Stomach (tissue), 9 donors: ENCODE data around the gene RASAL2. TPM values are rescaled to one million over a fixed set of nuclear protein-coding genes. Genes with fewer than 3 reads are reported as not detected.

Experiments used
- DNase-seq, 2 donors: peaks; one replicate each; pipeline versions ENCODE4 v3.0.0 to v3.0.0-alpha.2; 2013 to 2019
- H3K27ac ChIP-seq, 5 donors: fragments of 200-600 bp in 4 of 5; sonication (generic) in 4 of 5; one replicate each; pipeline ENCODE4 v1.5.1; 2013 to 2019; ENCODE audit warnings: mild to moderate bottlenecking in 1 of 5, moderate library complexity in 1 of 5
- H3K27me3 ChIP-seq, 3 donors: fragments of 200-600 bp; sonication (generic); one replicate each; pipeline ENCODE4 v1.5.1; 2017 to 2019; ENCODE audit warnings: mixed run types in 1 of 3
- H3K36me3 ChIP-seq, 4 donors: fragments of 200-600 bp; sonication (generic); 1 replicate in 3 of 4; 2 replicates in 1 of 4; pipeline ENCODE4 v1.5.1; 2016 to 2019
- H3K4me1 ChIP-seq, 4 donors: fragments of 200-600 bp; sonication (generic); one replicate each; pipeline ENCODE4 v1.5.1; 2016 to 2019
- H3K4me3 ChIP-seq, 4 donors: fragments of 200-600 bp; sonication (generic) in 3 of 4; one replicate each; pipeline ENCODE4 v1.5.1; 2016 to 2019; ENCODE audit warnings: mild to moderate bottlenecking in 1 of 4
- H3K9me3 ChIP-seq, 4 donors: fragments of 200-600 bp; sonication (generic); one replicate each; pipeline ENCODE4 v1.5.1; 2016 to 2019
- CTCF ChIP-seq, 7 experiments: fragments of 450-650 bp in 4 of 7; fragments of 200-600 bp in 3 of 7; sonication (generic) in 3 of 7; IDR thresholded peaks; one replicate each; pipeline ENCODE4 v1.5.1; 2016 to 2019; ENCODE audit warnings: antibody characterized with exemption in 7 of 7, control low read depth in 2 of 7, mild to moderate bottlenecking in 1 of 7
- EP300 ChIP-seq: sonication (generic); formaldehyde crosslinking; IDR thresholded peaks from one replicate; pipeline ENCODE4 v1.6.1; 2017; ENCODE audit warnings: antibody characterized with exemption
- POLR2A ChIP-seq, 4 donors: fragments of 450-650 bp; IDR thresholded peaks; one replicate each; pipeline ENCODE4 v1.6.1; 2016; ENCODE audit warnings: antibody characterized with exemption in 4 of 4, control low read depth in 2 of 4, mild to moderate bottlenecking in 1 of 4, moderate library complexity in 1 of 4
- POLR2AphosphoS5 ChIP-seq, 3 donors: sonication (generic); formaldehyde crosslinking; IDR thresholded peaks; one replicate each; pipeline ENCODE4 v1.6.1; 2016; ENCODE audit warnings: antibody characterized with exemption in 3 of 3
- WGBS, 5 donors: extraction: QIAGEN DNeasy Blood & Tissue Kit in 3 of 5; methylation state at CpG; one replicate each; pipeline versions ENCODE4 v1.1.5 to v1.1.7; 2013 to 2018; 5-methylcytosine and 5-hydroxymethylcytosine counted together
- intact Hi-C: fragments of 100-400 bp; cut with DNase I; formaldehyde crosslinking; loops from one replicate; pipeline ENCODE4 v1.15.1; 2023; ENCODE audit warnings: low total_unique reads
- polyA plus RNA-seq, 3 donors: library from polyadenylated mRNA; stranded (reverse); fragments of 200-250 nt; gene quantifications; one replicate each; pipeline ENCODE4 v1.2.3, GENCODE V29; 2013
- total RNA-seq, 5 donors: library from RNA; depleted of rRNA; stranded (reverse); fragments of >200 nt; gene quantifications; one replicate each; pipeline versions ENCODE4 v1.1.0 to v1.2.3, GENCODE V29; 2014 to 2016
- donor health status: healthy with polysubstance abuse.
- donor health status: Bipolar disorder and iron deficiency.
- donor health status: healthy.

The RASAL2 gene
- total and polyA plus RNA-seq, 8 donors, result 1.2 to 47.5 (median 14.3) TPM

GRCh38 chr1:178075333-178075732, 18.6 kb upstream of the RASAL2 start:
- H3K9me3 ChIP-seq, result no peaks in the 10 kb centered on the region
- intact Hi-C loops, result no loop called here
- H3K4me3 ChIP-seq, result no peak overlapping the region
- H3K4me1 ChIP-seq, result no peaks in the 10 kb centered on the region
- no peak overlapping the region for H3K27ac ChIP-seq
- TF ChIP-seq CTCF (IDR thresholded peaks at IDR 0.05), result no peak
- TF ChIP-seq POLR2AphosphoS5 (IDR thresholded peaks at IDR 0.05), result no peak
- TF ChIP-seq EP300, result no peak
- TF ChIP-seq POLR2A (IDR thresholded peaks at IDR 0.05), result no peak
- no peaks in the 10 kb centered on the region for H3K27me3 ChIP-seq
- peak in 1 of 2 donors; percentile 19 for DNase-seq
- H3K36me3 ChIP-seq, result no peaks in the 10 kb centered on the region

- Histone ChIP-seq H3K27me3 (no peaks in the 10 kb centered on the region), H3K36me3 (no peaks in the 10 kb centered on the region), H3K9me3 (no peaks in the 10 kb centered on the region), H3K4me3 (no peak overlapping the region), H3K27ac (no peak overlapping the region), H3K4me1 (no peaks in the 10 kb centered on the region)
- TF ChIP-seq EP300 (no peak), POLR2AphosphoS5 (IDR thresholded peaks at IDR 0.05) (no peak), CTCF (IDR thresholded peaks at IDR 0.05) (no peak), POLR2A (IDR thresholded peaks at IDR 0.05) (no peak)
- WGBS, 5 donors, result 48 to 94% (median 84%) methylated on average over 2 of the region's 2 CpGs
- DNase-seq, result no peak
- intact Hi-C loops, result no loop called here
These were observed 17.3 kb upstream of the RASAL2 start for GRCh38 chr1:178076607-178077006.

GRCh38 chr1:178077917-178078316, 16.0 kb upstream of the RASAL2 start:
- no peak overlapping the region for H3K4me3 ChIP-seq
- no peak overlapping the region for H3K27ac ChIP-seq
- intact Hi-C loops, result no loop called here
- H3K27me3 ChIP-seq, result no peaks in the 10 kb centered on the region
- TF ChIP-seq EP300, result no peak
- TF ChIP-seq CTCF (IDR thresholded peaks at IDR 0.05), result no peak
- no peak for TF ChIP-seq POLR2A (IDR thresholded peaks at IDR 0.05)
- no peak for TF ChIP-seq POLR2AphosphoS5 (IDR thresholded peaks at IDR 0.05)
- H3K36me3 ChIP-seq, result no peaks in the 10 kb centered on the region
- no peak for DNase-seq
- no peaks in the 10 kb centered on the region for H3K9me3 ChIP-seq
- no peaks in the 10 kb centered on the region for H3K4me1 ChIP-seq

- Histone ChIP-seq H3K4me1 (peaks cover 0 to 5% (median 0%) of the 10 kb centered on the region in 4 donors), H3K27me3 (no peaks in the 10 kb centered on the region), H3K27ac (no peak overlapping the region), H3K9me3 (no peaks in the 10 kb centered on the region), H3K4me3 (no peak overlapping the region), H3K36me3 (no peaks in the 10 kb centered on the region)
- 53 to 73% (median 66%) methylated on average over 3 of the region's 3 CpGs for WGBS, 5 donors
- TF ChIP-seq POLR2A (IDR thresholded peaks at IDR 0.05) (no peak), CTCF (IDR thresholded peaks at IDR 0.05) (no peak), POLR2AphosphoS5 (IDR thresholded peaks at IDR 0.05) (no peak), EP300 (no peak)
- intact Hi-C loops, result no loop called here
- no peak for DNase-seq
These were observed 7.6 kb upstream of the RASAL2 start for GRCh38 chr1:178086294-178086693.

GRCh38 chr1:178086766-178087165, 7.1 kb upstream of the RASAL2 start:
- no peak overlapping the region for H3K27ac ChIP-seq
- DNase-seq, result no peak
- intact Hi-C loops, result no loop called here
- H3K4me3 ChIP-seq, result no peak overlapping the region
- no peak for TF ChIP-seq POLR2A (IDR thresholded peaks at IDR 0.05)
- TF ChIP-seq POLR2AphosphoS5 (IDR thresholded peaks at IDR 0.05), result no peak
- TF ChIP-seq CTCF (IDR thresholded peaks at IDR 0.05), result no peak
- no peak for TF ChIP-seq EP300
- H3K27me3 ChIP-seq, result no peaks in the 10 kb centered on the region
- no peaks in the 10 kb centered on the region for H3K36me3 ChIP-seq
- no peaks in the 10 kb centered on the region for H3K9me3 ChIP-seq
- WGBS, 5 donors, result 41 to 58% (median 47%) methylated on average over 4 of the region's 4 CpGs
- H3K4me1 ChIP-seq, result peaks cover 0 to 5% (median 0%) of the 10 kb centered on the region in 4 donors
